Effector memory CD8-positive, alpha-beta T cell (primary cell): Measurements from ENCODE around the gene REV3L.
A peak's percentile ranks its signal among the peaks of the same experiment; 100 is the strongest.
"Not testable (repeated sequence)": the region's sequence is repeated elsewhere in the genome, so short reads cannot be mapped to it uniquely, and the experiment has no call there.

Source experiments
- ATAC-seq: fragments of 150-1000 bp; cut with Tn5 transposase; replicated peaks from 2 replicates; pipeline ENCODE4 v1.10.0; 2021; ENCODE audit warnings: mild to moderate bottlenecking, moderate library complexity
- DNase-seq, 3 experiments: peaks; one replicate each; pipeline ENCODE4 v3.0.0; 2021
- H3K27ac Mint-ChIP-seq, 2 donors: one replicate each; pipeline ENCODE4 v1.8.0; 2022; ENCODE audit warnings: mild to moderate bottlenecking in 2 of 2, mixed read lengths in 2 of 2, moderate library complexity in 2 of 2
- H3K27me3 Mint-ChIP-seq, 2 donors: one replicate each; pipeline ENCODE4 v1.8.0; 2022; ENCODE audit warnings: mixed read lengths in 2 of 2
- H3K36me3 Mint-ChIP-seq: one replicate; pipeline ENCODE4 v1.8.0; 2022; ENCODE audit warnings: mild to moderate bottlenecking, moderate library complexity, mixed read lengths; ENCODE audit not compliant: insufficient read depth
- H3K4me1 Mint-ChIP-seq, 2 donors: one replicate each; pipeline ENCODE4 v1.8.0; 2022; ENCODE audit warnings: low read depth in 2 of 2, mixed read lengths in 2 of 2
- H3K4me3 Mint-ChIP-seq, 2 donors: one replicate each; pipeline ENCODE4 v1.8.0; 2022; ENCODE audit warnings: mild to moderate bottlenecking in 2 of 2, mixed read lengths in 2 of 2, moderate library complexity in 2 of 2
- H3K9me3 Mint-ChIP-seq, 2 donors: one replicate each; pipeline ENCODE4 v1.8.0; 2022; ENCODE audit warnings: mixed read lengths in 2 of 2

Gene REV3L

GRCh38 chr6:111294374-111294967 is 188.5 kb downstream of the REV3L start:
- Mint-ChIP-seq H3K4me3 (no peak overlapping the region), H3K4me1 (peaks cover 0 to 10% of the 10 kb centered on the region in 2 donors), H3K27ac (peak overlapping the region; percentile 8 to 60), H3K36me3 (peaks cover 5% of the 10 kb centered on the region), H3K27me3 (no peaks in the 10 kb centered on the region), H3K9me3 (no peaks in the 10 kb centered on the region)
- DNase-seq (no peak), ATAC-seq (no peak)

- ATAC-seq (no peak), DNase-seq (no peak)
- Mint-ChIP-seq H3K27ac (no peak overlapping the region), H3K27me3 (no peaks in the 10 kb centered on the region), H3K4me3 (no peak overlapping the region), H3K4me1 (peaks cover 0 to 10% of the 10 kb centered on the region in 2 donors), H3K36me3 (no peaks in the 10 kb centered on the region), H3K9me3 (no peaks in the 10 kb centered on the region)
These were observed 191.4 kb downstream of the REV3L start for GRCh38 chr6:111291336-111292259.

- H3K4me1 Mint-ChIP-seq, result peaks cover 0 to 10% of the 10 kb centered on the region in 2 donors
- not testable (repeated sequence) for H3K4me3 Mint-ChIP-seq, H3K9me3 Mint-ChIP-seq, H3K27me3 Mint-ChIP-seq, H3K27ac Mint-ChIP-seq, ATAC-seq, DNase-seq, H3K36me3 Mint-ChIP-seq
These were observed 192.2 kb downstream of the REV3L start for GRCh38 chr6:111290689-111291335.

GRCh38 chr6:111284356-111284755 is 198.7 kb downstream of the REV3L start:
- peaks cover 11% of the 10 kb centered on the region for H3K36me3 Mint-ChIP-seq
- not testable (repeated sequence) for ATAC-seq, H3K4me1 Mint-ChIP-seq, DNase-seq, H3K27ac Mint-ChIP-seq, H3K27me3 Mint-ChIP-seq, H3K9me3 Mint-ChIP-seq, H3K4me3 Mint-ChIP-seq

DNA sequence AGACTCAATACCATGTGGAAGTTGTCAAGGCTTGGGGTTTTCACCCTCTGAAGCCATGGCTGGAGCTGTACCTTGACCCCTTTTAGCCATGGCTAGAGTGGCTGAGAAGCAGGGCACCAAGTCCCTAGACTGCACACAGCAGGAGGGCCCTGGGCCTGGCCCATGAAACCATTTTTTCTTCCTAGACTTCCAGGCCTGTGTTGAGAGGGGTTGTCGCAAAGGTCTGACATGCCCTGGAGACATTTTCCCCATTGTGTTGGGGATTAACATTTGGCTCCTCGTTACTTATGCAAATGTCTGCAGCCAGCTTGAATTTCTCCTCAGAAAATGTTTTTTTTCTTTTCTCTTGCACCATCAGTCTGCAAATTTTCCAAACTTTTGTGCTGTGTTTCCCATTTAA is 199.3 kb downstream of the REV3L start:
- peaks cover 15% of the 10 kb centered on the region for H3K36me3 Mint-ChIP-seq
- H3K27me3 Mint-ChIP-seq, result no peaks in the 10 kb centered on the region
- no peaks in the 10 kb centered on the region for H3K9me3 Mint-ChIP-seq
- H3K27ac Mint-ChIP-seq, result no peak overlapping the region
- no peak for DNase-seq
- ATAC-seq, result no peak
- H3K4me1 Mint-ChIP-seq, result peaks cover 0 to 5% of the 10 kb centered on the region in 2 donors
- H3K4me3 Mint-ChIP-seq, result no peak overlapping the region

DNA sequence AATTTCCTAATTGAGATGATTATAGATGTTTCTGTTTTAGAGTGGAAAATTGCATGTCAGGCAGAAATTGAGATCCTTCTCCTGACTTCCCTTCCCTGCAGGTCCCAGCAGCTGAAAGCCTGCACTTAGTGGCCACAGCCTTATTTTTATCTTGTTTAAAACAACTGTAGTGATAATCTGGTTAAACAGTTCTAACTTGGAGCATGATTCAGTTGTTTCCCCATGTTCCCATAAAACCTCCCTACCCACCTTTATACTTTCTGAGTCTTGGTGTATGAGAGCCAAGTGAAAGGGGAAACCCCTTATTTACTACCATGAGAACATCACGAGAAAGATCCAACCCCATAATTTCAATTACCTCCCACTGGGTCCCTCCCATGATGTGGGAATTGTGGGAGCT is 200.5 kb downstream of the REV3L start:
- Mint-ChIP-seq H3K27ac (no peak overlapping the region), H3K27me3 (no peaks in the 10 kb centered on the region), H3K9me3 (no peaks in the 10 kb centered on the region), H3K4me3 (no peak overlapping the region), H3K4me1 (peaks cover 0 to 5% of the 10 kb centered on the region in 2 donors), H3K36me3 (peaks cover 21% of the 10 kb centered on the region)
- ATAC-seq, result no peak
- DNase-seq, result no peak

DNA sequence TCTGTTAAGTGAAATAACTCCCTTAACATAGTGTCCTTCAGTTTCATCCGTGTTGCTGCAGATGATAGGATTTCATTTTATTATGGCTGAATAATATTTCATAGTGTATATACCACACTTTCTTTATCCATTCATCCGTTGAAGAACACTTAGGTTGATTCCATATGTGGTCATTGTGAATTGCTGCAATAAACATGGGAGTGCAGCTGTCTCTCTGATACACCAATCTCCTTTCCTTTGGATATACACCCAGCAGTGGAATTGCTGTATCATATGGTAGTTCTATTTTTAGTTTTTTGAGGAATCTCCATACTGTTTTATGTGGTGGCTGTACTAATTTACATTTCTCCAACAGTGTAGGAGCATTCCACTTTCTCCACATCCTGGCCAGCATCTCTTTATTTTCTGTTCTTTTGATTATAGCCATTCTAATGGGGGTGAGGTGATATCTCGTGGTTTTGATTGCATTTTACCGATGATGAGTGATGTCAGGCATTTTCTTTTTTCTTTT is 202.5 kb downstream of the REV3L start:
- H3K36me3 Mint-ChIP-seq, result peaks cover 31% of the 10 kb centered on the region
- H3K4me1 Mint-ChIP-seq, result peaks cover 5 to 11% of the 10 kb centered on the region in 2 donors
- H3K9me3 Mint-ChIP-seq, result no peaks in the 10 kb centered on the region
- no peak for DNase-seq
- ATAC-seq, result no peak
- H3K27me3 Mint-ChIP-seq, result no peaks in the 10 kb centered on the region
- no peak overlapping the region for H3K4me3 Mint-ChIP-seq
- no peak overlapping the region for H3K27ac Mint-ChIP-seq

DNA sequence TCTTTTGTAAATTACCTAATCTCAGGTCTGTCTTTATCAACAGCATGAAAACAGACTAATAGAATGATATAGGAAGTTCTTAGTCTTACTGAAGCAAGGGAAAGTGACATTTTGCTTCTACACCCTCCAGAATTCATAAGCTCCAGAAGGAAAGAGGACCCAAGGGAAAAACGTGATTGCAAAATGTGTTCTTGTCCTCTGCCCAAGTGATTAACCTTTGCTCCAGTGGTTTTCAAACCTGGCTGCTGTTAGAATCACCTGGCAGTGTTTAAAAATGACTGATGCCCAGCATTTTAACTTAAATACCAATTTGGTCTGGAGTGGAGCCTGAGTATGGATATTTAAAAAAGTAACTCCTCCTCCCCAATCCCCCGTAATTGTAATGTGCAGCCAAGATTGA is 204.3 kb downstream of the REV3L start:
- H3K9me3 Mint-ChIP-seq, result peaks cover 0 to 4% of the 10 kb centered on the region in 2 donors
- no peak for DNase-seq

GRCh38 chr6:111277819-111278218 is 205.2 kb downstream of the REV3L start:
- no peak overlapping the region for H3K27ac Mint-ChIP-seq
- no peaks in the 10 kb centered on the region for H3K27me3 Mint-ChIP-seq
- no peak overlapping the region for H3K4me3 Mint-ChIP-seq

More for the DNA sequence above, 204.3 kb downstream of the REV3L start:
- Mint-ChIP-seq H3K27ac (no peak overlapping the region), H3K4me1 (peaks cover 5 to 11% of the 10 kb centered on the region in 2 donors), H3K4me3 (no peak overlapping the region), H3K27me3 (no peaks in the 10 kb centered on the region), H3K36me3 (peaks cover 41% of the 10 kb centered on the region)
- ATAC-seq, result no peak

DNA sequence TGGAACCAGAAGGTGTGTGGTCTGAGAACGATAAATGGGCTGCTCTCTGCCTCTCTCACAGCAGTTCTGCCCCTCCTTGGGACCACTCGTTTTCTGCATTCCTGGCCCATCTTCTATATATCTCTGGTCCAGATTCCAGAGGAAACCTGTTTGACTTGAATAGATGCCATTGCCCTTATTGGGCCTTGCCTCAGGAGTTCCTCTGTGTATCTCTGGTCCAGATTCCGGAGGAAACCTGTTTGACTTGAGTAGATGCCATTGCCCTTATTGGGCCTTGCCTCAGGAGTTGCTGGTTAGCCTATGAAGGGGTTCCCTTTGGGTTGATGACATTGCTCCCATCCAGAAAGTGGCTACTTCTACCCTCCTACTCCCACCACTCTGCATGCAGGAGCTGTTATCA is 206.3 kb downstream of the REV3L start:
- no peaks in the 10 kb centered on the region for H3K27me3 Mint-ChIP-seq
- DNase-seq, result no peak

More at GRCh38 chr6:111277819-111278218, 205.2 kb downstream of the REV3L start:
- ATAC-seq (no peak), DNase-seq (no peak)
- peaks cover 0 to 4% of the 10 kb centered on the region in 2 donors for H3K9me3 Mint-ChIP-seq
- peaks cover 5 to 11% of the 10 kb centered on the region in 2 donors for H3K4me1 Mint-ChIP-seq
- H3K36me3 Mint-ChIP-seq, result peaks cover 49% of the 10 kb centered on the region

DNA sequence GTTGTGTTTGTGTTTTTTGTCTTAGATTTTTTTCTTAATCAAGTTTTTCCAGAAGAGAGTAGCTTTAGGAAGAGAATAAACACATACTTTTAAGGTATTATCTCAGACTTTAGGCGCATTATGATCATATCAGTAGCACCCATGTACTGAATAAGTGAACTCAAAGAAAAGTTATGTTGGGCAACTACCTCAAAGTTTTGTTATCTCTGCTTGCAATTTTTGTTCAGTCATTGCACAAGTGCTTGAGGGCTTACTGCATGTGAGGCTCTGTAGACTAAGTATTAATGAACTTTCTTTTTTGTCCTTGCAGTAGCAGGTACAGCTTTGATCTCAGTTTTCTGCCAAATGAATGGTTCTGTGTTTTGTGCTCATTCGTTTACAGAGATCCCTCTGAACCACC is 206.7 kb downstream of the REV3L start:
- no peak overlapping the region for H3K27ac Mint-ChIP-seq
- no peaks in the 10 kb centered on the region for H3K27me3 Mint-ChIP-seq
- H3K9me3 Mint-ChIP-seq, result peaks cover 0 to 4% of the 10 kb centered on the region in 2 donors
- DNase-seq, result no peak
- ATAC-seq, result no peak
- peaks cover 5 to 11% of the 10 kb centered on the region in 2 donors for H3K4me1 Mint-ChIP-seq
- H3K4me3 Mint-ChIP-seq, result no peak overlapping the region
- H3K36me3 Mint-ChIP-seq, result peaks cover 54% of the 10 kb centered on the region

More for the DNA sequence above, 206.3 kb downstream of the REV3L start:
- no peak for ATAC-seq
- Mint-ChIP-seq H3K4me1 (peaks cover 5 to 11% of the 10 kb centered on the region in 2 donors), H3K4me3 (no peak overlapping the region), H3K27ac (no peak overlapping the region), H3K9me3 (peaks cover 0 to 4% of the 10 kb centered on the region in 2 donors), H3K36me3 (peaks cover 54% of the 10 kb centered on the region)

DNA sequence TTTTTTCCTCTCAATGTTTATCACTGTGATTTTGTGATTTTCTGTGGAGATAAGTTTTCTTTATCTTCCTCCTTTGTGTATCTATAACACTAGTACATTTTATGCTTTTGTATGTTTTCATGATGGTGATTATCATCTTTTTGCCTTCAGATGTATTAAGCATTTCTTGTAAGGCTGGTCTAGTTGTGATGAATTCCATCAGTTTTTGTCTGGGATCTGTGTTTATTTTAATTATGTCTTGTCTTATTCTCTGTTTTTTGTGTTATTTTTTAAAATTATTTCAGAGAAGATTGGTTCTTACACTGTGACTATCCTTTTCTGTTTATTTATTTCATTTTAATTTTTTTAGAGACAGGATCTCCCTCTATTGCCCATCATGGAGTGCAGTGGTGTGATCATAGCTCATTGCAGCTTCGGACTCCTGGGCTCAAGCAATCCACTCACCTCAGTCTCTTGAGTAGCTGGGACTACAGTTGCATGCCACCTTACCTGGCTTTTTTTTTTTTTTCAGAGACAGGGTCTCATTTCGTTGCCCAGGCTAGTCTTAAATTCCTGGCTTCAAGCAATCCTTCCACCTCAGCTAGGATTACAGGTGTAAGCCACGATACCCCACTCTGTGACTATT is 208.3 kb downstream of the REV3L start:
- Mint-ChIP-seq H3K27ac (no peak overlapping the region), H3K9me3 (peaks cover 0 to 4% of the 10 kb centered on the region in 2 donors), H3K4me3 (no peak overlapping the region), H3K36me3 (peaks cover 49% of the 10 kb centered on the region), H3K4me1 (peaks cover 0 to 11% of the 10 kb centered on the region in 2 donors), H3K27me3 (no peaks in the 10 kb centered on the region)
- DNase-seq (no peak), ATAC-seq (no peak)

DNA sequence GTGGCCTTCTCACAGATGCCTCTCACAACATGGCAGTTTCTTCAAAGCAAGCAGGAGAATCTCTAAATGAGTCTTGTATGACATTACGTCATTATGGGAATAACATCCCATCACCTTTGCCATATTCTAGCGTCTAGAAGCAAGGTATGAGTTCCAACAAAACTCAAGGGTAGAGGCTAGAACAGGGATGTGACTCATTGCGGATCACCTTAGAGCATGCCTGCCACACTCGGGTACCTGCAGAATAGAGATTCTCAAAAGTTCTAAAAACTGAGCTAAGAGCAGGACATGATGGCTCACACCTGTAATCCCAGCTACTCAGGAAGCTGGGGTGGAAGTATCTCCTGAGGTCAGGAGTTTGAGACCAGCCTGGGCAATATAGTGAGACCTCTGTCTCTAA is 212.9 kb downstream of the REV3L start:
- no peak overlapping the region for H3K27ac Mint-ChIP-seq
- H3K4me1 Mint-ChIP-seq, result peaks cover 5 to 17% of the 10 kb centered on the region in 2 donors
- peaks cover 0 to 4% of the 10 kb centered on the region in 2 donors for H3K9me3 Mint-ChIP-seq
- no peak for ATAC-seq
- no peak for DNase-seq
- peaks cover 31% of the 10 kb centered on the region for H3K36me3 Mint-ChIP-seq
- no peaks in the 10 kb centered on the region for H3K27me3 Mint-ChIP-seq
- no peak overlapping the region for H3K4me3 Mint-ChIP-seq
